Endothelial cell of umbilical vein (primary cell): ENCODE measurements around the gene MFNG. TPM values are rescaled to one million over a fixed set of nuclear protein-coding genes. Genes with fewer than 3 reads are reported as not detected.

Experiments
- BruUV-seq: library from RNA; stranded (reverse); fragments of 400-500 nt; replicated peaks from 2 replicates; lab custom pipeline; 2021; lab: Mats Ljungman, UMichigan
- CTCF ChIA-PET: fragments of 300-600, 350-600 bp; sonication (Branson Sonifier 250); formaldehyde crosslinking; loops from one replicate; lab custom pipeline; 2021; ENCODE audit warnings: antibody characterized with exemption, inconsistent platforms; lab: Charles Lee
- POLR2A ChIA-PET: fragments of 300-600, 350-600 bp; sonication (Branson Sonifier 250); formaldehyde crosslinking; loops from one replicate; lab custom pipeline; 2021; ENCODE audit warnings: antibody characterized with exemption, inconsistent platforms; lab: Charles Lee
- DNase-seq: peaks from one replicate; pipeline ENCODE4 v3.0.0-alpha.2; 2011; ENCODE audit warnings: low read depth, low spot score
- FAIRE-seq: peaks from 2 replicates; lab custom pipeline; 2011; peaks lifted over from hg19 to GRCh38; lab: Jason Lieb, UNC
- H2AFZ ChIP-seq: 2 replicates; pipeline ENCODE4 v1.6.0; 2012; ENCODE audit warnings: low read depth, low read length, control low read depth, inconsistent platforms
- H3K27ac ChIP-seq: 2 replicates; pipeline ENCODE4 v1.5.1; 2011; ENCODE audit warnings: low read depth, mild to moderate bottlenecking, control low read depth, low read length, moderate library complexity; ENCODE audit not compliant: insufficient read depth
- H3K27me3 ChIP-seq, 2 experiments: 2 replicates each; pipeline versions ENCODE4 v1.6.0 to v1.6.1; 2011; ENCODE audit warnings: low read length in 2 of 2, mixed read lengths in 1 of 2; ENCODE audit not compliant: control insufficient read depth in 2 of 2, insufficient read depth in 2 of 2
- H3K36me3 ChIP-seq, 2 experiments: 2 replicates in 1 of 2; 3 replicates in 1 of 2; pipeline ENCODE4 v1.5.1; 2011; ENCODE audit warnings: low read length in 2 of 2, mild to moderate bottlenecking in 1 of 2, moderate library complexity in 1 of 2; ENCODE audit not compliant: control insufficient read depth in 2 of 2, insufficient read depth in 2 of 2; ENCODE audit errors: extremely low read depth in 1 of 2
- H3K4me1 ChIP-seq: 3 replicates; pipeline ENCODE4 v1.5.1; 2011; ENCODE audit warnings: mild to moderate bottlenecking, low read length; ENCODE audit not compliant: control insufficient read depth, insufficient read depth; ENCODE audit errors: extremely low read depth
- H3K4me2 ChIP-seq: 2 replicates; pipeline ENCODE4 v1.6.1; 2011; ENCODE audit warnings: low read length, control low read depth, mixed read lengths; ENCODE audit not compliant: insufficient read depth
- H3K4me3 ChIP-seq, 3 experiments: fragments of 200-600 bp in 1 of 3; sonication (generic), shearing (Covaris generic) in 1 of 3; replicated peaks in 1 of 3; 2 replicates each; pipeline ENCODE4 v1.5.1; 2011 to 2016; ENCODE audit warnings: control low read depth in 3 of 3, low read length in 3 of 3, mild to moderate bottlenecking in 2 of 3, inconsistent platforms in 1 of 3, low read depth in 1 of 3, moderate library complexity in 1 of 3; ENCODE audit not compliant: insufficient read depth in 1 of 3
- H3K79me2 ChIP-seq: 2 replicates; pipeline ENCODE4 v1.6.0; 2012; ENCODE audit warnings: low read length, inconsistent platforms; ENCODE audit not compliant: control insufficient read depth, insufficient read depth
- H3K9ac ChIP-seq: replicated peaks from 2 replicates; pipeline ENCODE3; 2011; ENCODE audit warnings: low read length, control low read depth; ENCODE audit not compliant: insufficient read depth; ENCODE audit errors: extremely low read depth
- H3K9me1 ChIP-seq: replicated peaks from 3 replicates; pipeline ENCODE4 v1.6.0; 2011; ENCODE audit warnings: mild to moderate bottlenecking, low read length; ENCODE audit not compliant: control insufficient read depth, insufficient read depth; ENCODE audit errors: extremely low read depth
- H3K9me3 ChIP-seq: replicated peaks from 2 replicates; pipeline ENCODE4 v1.5.1; 2012; ENCODE audit warnings: low read length, inconsistent platforms; ENCODE audit not compliant: control insufficient read depth, insufficient read depth
- H4K20me1 ChIP-seq: replicated peaks from 2 replicates; pipeline ENCODE3; 2011; ENCODE audit warnings: mild to moderate bottlenecking, low read length; ENCODE audit not compliant: control insufficient read depth, insufficient read depth; ENCODE audit errors: extremely low read depth
- CTCF ChIP-seq, 2 donors: IDR thresholded peaks; 1 replicate in 1 of 2; 2 replicates in 1 of 2; pipeline ENCODE4 v1.5.1; 2011; ENCODE audit warnings: low read length in 2 of 2, mild to moderate bottlenecking in 2 of 2, moderate library complexity in 2 of 2, control low read depth in 1 of 2, inconsistent platforms in 1 of 2, low read depth in 1 of 2; ENCODE audit not compliant: insufficient read depth in 1 of 2; ENCODE audit errors: extremely low read depth in 1 of 2
- EZH2 ChIP-seq: IDR thresholded peaks from 2 replicates; pipeline ENCODE4 v1.6.1; 2012; ENCODE audit warnings: borderline replicate concordance, low read depth, mild to moderate bottlenecking, moderate library complexity, low read length, inconsistent platforms; ENCODE audit not compliant: severe bottlenecking
- FOS ChIP-seq: IDR thresholded peaks from 2 replicates; pipeline ENCODE4 v1.6.1; 2011; ENCODE audit warnings: mild to moderate bottlenecking, low read length, moderate library complexity, borderline replicate concordance; ENCODE audit not compliant: insufficient read depth
- GATA2 ChIP-seq: IDR thresholded peaks from 2 replicates; pipeline ENCODE4 v1.7.0; 2011; ENCODE audit warnings: low read depth, mild to moderate bottlenecking, moderate library complexity, mixed read lengths, low read length; ENCODE audit not compliant: insufficient read length, insufficient read depth
- JUN ChIP-seq: IDR thresholded peaks from 2 replicates; pipeline ENCODE4 v1.6.1; 2011; ENCODE audit warnings: borderline replicate concordance, low read depth; ENCODE audit not compliant: insufficient read length, insufficient read depth
- MAX ChIP-seq: IDR thresholded peaks from 2 replicates; pipeline ENCODE4 v1.6.1; 2011; ENCODE audit not compliant: insufficient read depth, insufficient read length
- MYC ChIP-seq: IDR thresholded peaks from one replicate; pipeline ENCODE4 v1.6.1; 2011; ENCODE audit warnings: mild to moderate bottlenecking, low read depth, low read length
- POLR2A ChIP-seq: IDR thresholded peaks from 2 replicates; pipeline ENCODE4 v1.6.1; 2012; ENCODE audit warnings: low read depth, mild to moderate bottlenecking, control low read depth, low read length
- POLR2AphosphoS5 ChIP-seq: IDR thresholded peaks from 2 replicates; pipeline ENCODE4 v1.6.1; 2012; ENCODE audit warnings: low read depth, mild to moderate bottlenecking, control low read depth, low read length, moderate library complexity; ENCODE audit not compliant: insufficient read depth
- dilution Hi-C: fragments of 300-500 bp; cut with MboI; formaldehyde crosslinking; loops from one replicate; pipeline ENCODE4 v1.15.0; 2019; ENCODE audit warnings: low sequenced_read_pairs; ENCODE audit not compliant: extremely low pct_ligation_motif_present
- intact Hi-C: fragments of 100-400 bp; cut with micrococcal nuclease; formaldehyde crosslinking; loops from one replicate; pipeline ENCODE4 v1.10.0; 2022
- polyA plus RNA-seq, 4 experiments: library from polyadenylated mRNA; depleted of rRNA in 3 of 4; stranded (reverse) in 3 of 4; unstranded in 1 of 4; fragments of >200 nt; gene quantifications; 2 replicates each; pipeline versions ENCODE4 v1.2.1 to v1.2.3, GENCODE V29; 2011 to 2012; ENCODE audit warnings: missing spikeins in 1 of 4
- total RNA-seq: library from RNA; stranded (reverse); gene quantifications from 2 replicates; pipeline ENCODE4 v1.2.3, GENCODE V29; 2021

The MFNG gene
- total and polyA plus RNA-seq, 2 donors (not counting 3 experiments of a cell fraction or from before 2014, with no cell fraction given) = 188 to 257 TPM

GRCh38 chr22:37508431-37508992 lies 22.3 kb upstream of the MFNG start:
- ChIA-PET CTCF (interaction anchor here (1.1 kb wide), 2 partner anchors 36 to 84 kb away, joined by 3 to 4 read pairs; no protein-coding TSS in a partner anchor), POLR2A (interaction anchor here (0.6 kb wide), 1 partner anchor 58 kb away, joined by 3 read pairs; no protein-coding TSS in a partner anchor)
- peaks cover 31% of the 10 kb centered on the region for H3K4me1 ChIP-seq
- H3K9ac ChIP-seq = peak overlapping the region; percentile 6
- FAIRE-seq = no peak
- peaks cover 2 to 27% of the 10 kb centered on the region in 2 experiments for H3K36me3 ChIP-seq
- H2AFZ ChIP-seq = no peak overlapping the region
- H3K27me3 ChIP-seq = no peaks in the 10 kb centered on the region
- no peaks in the 10 kb centered on the region for H3K9me1 ChIP-seq
- no TSS peak for BruUV-seq
- no peaks in the 10 kb centered on the region for H3K9me3 ChIP-seq
- H4K20me1 ChIP-seq = no peaks in the 10 kb centered on the region
- DNase-seq = no peak
- intact Hi-C loops = no loop called here
- TF ChIP-seq JUN (no peak), GATA2 (no peak), CTCF (IDR thresholded peaks at IDR 0.05; ENCODE audit: extremely low read depth in 1 of 2, insufficient read depth in 1 of 2, low read depth in 1 of 2, low read length in 2 of 2) (peak; percentile 5 to 13)
- peaks cover 10% of the 10 kb centered on the region for H3K79me2 ChIP-seq
- peak overlapping the region; percentile 76 for H3K27ac ChIP-seq
- H3K4me3 ChIP-seq = no peak overlapping the region
- peak overlapping the region; percentile 36 for H3K4me2 ChIP-seq
- dilution Hi-C loops = no loop called here

- Histone ChIP-seq H3K9me1 (no peaks in the 10 kb centered on the region), H2AFZ (no peak overlapping the region), H3K9ac (no peak overlapping the region), H3K4me3 (no peak overlapping the region), H3K27ac (no peak overlapping the region), H3K4me2 (no peak overlapping the region), H3K27me3 (no peaks in the 10 kb centered on the region), H3K9me3 (no peaks in the 10 kb centered on the region), H4K20me1 (no peaks in the 10 kb centered on the region), H3K79me2 (peaks cover 8% of the 10 kb centered on the region), H3K36me3 (peaks cover 2 to 29% of the 10 kb centered on the region in 2 experiments), H3K4me1 (peaks cover 32% of the 10 kb centered on the region)
- DNase-seq = no peak
- dilution Hi-C loops (no loop called here), intact Hi-C loops (no loop called here)
- no TSS peak for BruUV-seq
- ChIA-PET CTCF (interaction anchor here (1.1 kb wide), 1 partner anchor 35 kb away, joined by 3 read pairs; no protein-coding TSS in a partner anchor), POLR2A (no interaction called here)
- TF ChIP-seq EZH2 (no peak), POLR2A (no peak), JUN (no peak), GATA2 (no peak), POLR2AphosphoS5 (no peak), MAX (no peak), CTCF (IDR thresholded peaks at IDR 0.05; ENCODE audit: extremely low read depth in 1 of 2, insufficient read depth in 1 of 2, low read depth in 1 of 2, low read length in 2 of 2) (no peak), MYC (no peak), FOS (no peak)
- FAIRE-seq = no peak
Measured at GRCh38 chr22:37507731-37508130, 21.5 kb upstream of the MFNG start.
